PC-9 (cell line): ENCODE measurements around the gene PHF19. TPM values are rescaled to one million over a fixed set of nuclear protein-coding genes. Genes with fewer than 3 reads are reported as not detected.

Experiments
- BruUV-seq: library from RNA; stranded (reverse); fragments of 400-500 nt; replicated peaks from 2 replicates; lab custom pipeline; 2021; lab: Mats Ljungman, UMichigan
- CTCF ChIA-PET: fragments of 300-600 bp; sonication (Branson Sonifier 250); formaldehyde crosslinking; loops from one replicate; lab custom pipeline; 2022; ENCODE audit warnings: antibody characterized with exemption; lab: Charles Lee
- POLR2A ChIA-PET: fragments of 300-600 bp; sonication (Branson Sonifier 250); formaldehyde crosslinking; loops from one replicate; lab custom pipeline; 2022; ENCODE audit warnings: antibody characterized with exemption; ENCODE audit not compliant: unreplicated experiment; lab: Charles Lee
- DNase-seq, 2 experiments: peaks; one replicate each; pipeline versions ENCODE4 v3.0.0 to v3.0.0-alpha.2; 2015 to 2022; ENCODE audit warnings: mixed read lengths in 1 of 2
- H2AFZ ChIP-seq: fragments of 200-600 bp; sonication (generic); 2 replicates; pipeline ENCODE4 v1.8.1; 2017; ENCODE audit warnings: antibody characterized with exemption
- H3F3A ChIP-seq: fragments of 200-600 bp; sonication (generic); 2 replicates; pipeline ENCODE4 v1.8.1; 2017; ENCODE audit warnings: antibody characterized with exemption, mild to moderate bottlenecking, low read depth; ENCODE audit not compliant: insufficient read depth
- H3K27ac ChIP-seq: fragments of 200-600 bp; sonication (generic); 2 replicates; pipeline ENCODE4 v1.6.1; 2016; ENCODE audit warnings: mixed run types
- H3K27me3 ChIP-seq: fragments of 200-600 bp; sonication (generic); 2 replicates; pipeline ENCODE4 v1.6.1; 2016; ENCODE audit warnings: low read depth, mixed run types; ENCODE audit not compliant: insufficient read depth
- H3K36me3 ChIP-seq: fragments of 200-600 bp; sonication (generic); 2 replicates; pipeline ENCODE4 v1.6.1; 2016; ENCODE audit warnings: low read depth, mixed run types
- H3K4me1 ChIP-seq: fragments of 200-600 bp; sonication (generic); replicated peaks from 2 replicates; pipeline ENCODE4 v1.6.1; 2016; ENCODE audit warnings: mixed run types; ENCODE audit not compliant: insufficient read depth
- H3K4me2 ChIP-seq: fragments of 200-600 bp; sonication (generic); 2 replicates; pipeline ENCODE4 v1.6.1; 2017; ENCODE audit warnings: mixed run types
- H3K4me3 ChIP-seq: fragments of 200-600 bp; sonication (generic); 2 replicates; pipeline ENCODE4 v1.6.1; 2016; ENCODE audit warnings: mixed run types
- H3K79me2 ChIP-seq: fragments of 200-600 bp; sonication (generic); 2 replicates; pipeline ENCODE4 v1.6.1; 2017; ENCODE audit warnings: low read depth, mixed run types
- H3K9me2 ChIP-seq: fragments of 200-600 bp; sonication (generic); 2 replicates; pipeline ENCODE4 v1.8.1; 2017; ENCODE audit warnings: mild to moderate bottlenecking; ENCODE audit not compliant: insufficient read depth
- H3K9me3 ChIP-seq: fragments of 200-600 bp; sonication (generic); 2 replicates; pipeline ENCODE4 v1.8.1; 2016; ENCODE audit warnings: low read depth; ENCODE audit not compliant: insufficient read depth
- H4K20me1 ChIP-seq: fragments of 200-600 bp; sonication (generic); 2 replicates; pipeline ENCODE4 v1.8.1; 2017; ENCODE audit not compliant: insufficient read depth
- CTCF ChIP-seq: fragments of 200-600 bp; sonication (generic); conservative IDR thresholded peaks from 2 replicates; pipeline ENCODE4 v1.6.1; 2017; ENCODE audit warnings: mixed run types, antibody characterized with exemption, mild to moderate bottlenecking, moderate library complexity
- EZH2 ChIP-seq: fragments of 200-600 bp; sonication (generic); IDR thresholded peaks from 2 replicates; pipeline ENCODE4 v1.8.0; 2017; ENCODE audit warnings: antibody characterized with exemption, low read depth
- intact Hi-C: fragments of 100-400 bp; cut with micrococcal nuclease; formaldehyde crosslinking; loops from one replicate; pipeline ENCODE4 v1.10.0; 2022; ENCODE audit not compliant: unreplicated experiment
- total RNA-seq: library from RNA; stranded (reverse); gene quantifications from 2 replicates; pipeline ENCODE4 v1.2.3, GENCODE V29; 2021

PHF19 gene
- total RNA-seq, 1 experiment from 2014 or later, result 72.9 TPM

GRCh38 chr9:120900824-120901223, 23.8 kb upstream of the PHF19 start:
- BruUV-seq, result no TSS peak
- Histone ChIP-seq H3K36me3 (no peaks in the 10 kb centered on the region), H3K4me2 (no peak overlapping the region), H4K20me1 (no peaks in the 10 kb centered on the region), H3F3A (no peaks in the 10 kb centered on the region), H3K79me2 (no peaks in the 10 kb centered on the region), H2AFZ (no peak overlapping the region), H3K4me3 (no peak overlapping the region), H3K27ac (no peak overlapping the region), H3K4me1 (no peaks in the 10 kb centered on the region), H3K27me3 (no peaks in the 10 kb centered on the region), H3K9me3 (no peaks in the 10 kb centered on the region), H3K9me2 (no peaks in the 10 kb centered on the region)
- POLR2A ChIA-PET, result no interaction called here
- intact Hi-C loops, result no loop called here
- CTCF ChIA-PET, result no interaction called here
- TF ChIP-seq CTCF (no peak), EZH2 (no peak)
- DNase-seq, result no peak

- no peaks in the 10 kb centered on the region for H4K20me1 ChIP-seq
- intact Hi-C loops, result no loop called here
- no peak for TF ChIP-seq EZH2
- TF ChIP-seq CTCF, result no peak
- H3K27me3 ChIP-seq, result no peaks in the 10 kb centered on the region
- no peaks in the 10 kb centered on the region for H3K36me3 ChIP-seq
- no peaks in the 10 kb centered on the region for H3K79me2 ChIP-seq
- no peak overlapping the region for H3K4me3 ChIP-seq
- H2AFZ ChIP-seq, result no peak overlapping the region
- no peaks in the 10 kb centered on the region for H3K4me1 ChIP-seq
- ChIA-PET POLR2A (interaction anchor here (0.7 kb wide), 1 partner anchor 11 kb away, joined by 8 read pairs; no protein-coding TSS in a partner anchor), CTCF (interaction anchor here (0.6 to 0.7 kb wide), 2 partner anchors 247 to 578 kb away, joined by 3 to 5 read pairs; no protein-coding TSS in a partner anchor)
- H3K9me3 ChIP-seq, result no peaks in the 10 kb centered on the region
- H3F3A ChIP-seq, result no peaks in the 10 kb centered on the region
- no TSS peak for BruUV-seq
- no peaks in the 10 kb centered on the region for H3K9me2 ChIP-seq
- H3K27ac ChIP-seq, result no peak overlapping the region
- no peak overlapping the region for H3K4me2 ChIP-seq
- DNase-seq, result no peak
These were observed 22.6 kb upstream of the PHF19 start for GRCh38 chr9:120899490-120900068.

GRCh38 chr9:120898396-120898795, 21.4 kb upstream of the PHF19 start:
- Histone ChIP-seq H2AFZ (no peak overlapping the region), H3K79me2 (no peaks in the 10 kb centered on the region), H3F3A (peaks cover 5% of the 10 kb centered on the region; the same call in 1 of the 2 replicates), H3K9me2 (no peaks in the 10 kb centered on the region), H3K4me2 (no peak overlapping the region), H3K36me3 (no peaks in the 10 kb centered on the region), H3K9me3 (no peaks in the 10 kb centered on the region), H3K27me3 (no peaks in the 10 kb centered on the region), H3K4me3 (no peak overlapping the region), H3K4me1 (no peaks in the 10 kb centered on the region), H3K27ac (no peak overlapping the region), H4K20me1 (no peaks in the 10 kb centered on the region)
- intact Hi-C loops, result no loop called here
- DNase-seq, result no peak
- POLR2A ChIA-PET, result no interaction called here
- TF ChIP-seq EZH2, result no peak
- TF ChIP-seq CTCF, result no peak
- BruUV-seq, result no TSS peak
- CTCF ChIA-PET, result no interaction called here
